ENCODE results near the gene NANOS1.

The NANOS1 gene

DNA sequence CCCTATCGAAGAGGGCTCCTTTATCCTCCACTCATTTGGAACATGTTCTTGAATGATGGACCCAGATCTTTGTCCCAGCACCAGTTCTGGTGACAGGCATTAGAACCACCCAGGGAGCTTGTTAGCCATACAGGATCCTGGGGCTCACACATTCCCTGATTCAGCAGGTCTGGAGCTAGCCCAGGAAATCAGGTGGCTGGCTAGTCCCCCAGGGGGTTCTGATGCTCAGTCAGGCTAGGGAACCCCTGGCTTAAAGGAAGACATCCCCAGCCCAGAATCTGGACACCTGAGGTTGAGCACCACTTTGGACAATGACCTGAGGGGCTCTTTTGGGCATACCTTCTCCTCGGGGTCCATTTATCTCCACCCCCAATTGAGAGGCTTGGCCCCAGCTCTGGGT, 37.0 kb upstream of the NANOS1 start:
- Histone ChIP-seq H3K36me3 (ENCODE audit: control insufficient read depth in 1 of 2, insufficient read depth in 2 of 2, low read length in 2 of 2) (no peaks in the 10 kb centered on the region), H3K27ac (ENCODE audit: low read depth, low read length) (no peak overlapping the region), H3K9ac (ENCODE audit: low read depth in 1 of 2, low read length in 2 of 2) (no peak overlapping the region), H3K9me3 (ENCODE audit: control insufficient read depth in 1 of 2, low read length in 2 of 2) (no peaks in the 10 kb centered on the region), H3K4me1 (ENCODE audit: control insufficient read depth in 1 of 2, insufficient read depth in 2 of 2, low read length in 2 of 2) (no peaks in the 10 kb centered on the region), H3K27me3 (ENCODE audit: control insufficient read depth in 1 of 2, insufficient read depth in 2 of 2, low read length in 2 of 2) (peaks cover 0 to 4% of the 10 kb centered on the region in 2 donors), H3K4me3 (ENCODE audit: low read depth in 1 of 2, low read length in 2 of 2) (no peak overlapping the region)

DNA sequence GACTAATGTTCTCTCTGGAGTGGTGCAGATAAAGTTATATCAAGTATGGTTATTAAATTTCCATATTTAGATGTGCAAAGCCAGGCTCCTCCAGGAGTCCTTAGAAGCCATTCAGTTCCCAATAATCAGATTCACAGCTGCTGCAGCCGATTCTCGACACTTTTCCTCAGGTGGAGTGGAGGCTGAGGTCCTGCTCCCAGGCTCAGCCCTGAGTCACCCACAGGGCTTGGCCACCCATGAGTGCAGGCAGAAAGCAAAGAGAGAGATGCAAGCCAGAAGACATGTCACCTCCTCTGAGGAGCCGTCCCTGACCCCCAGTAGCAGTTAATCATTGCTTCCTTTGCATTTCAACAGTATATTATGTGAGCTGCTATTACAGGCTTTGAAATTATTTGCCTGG, 36.3 kb upstream of the NANOS1 start:
- Histone ChIP-seq H3K9me3 (ENCODE audit: control insufficient read depth in 1 of 2, low read length in 2 of 2) (no peaks in the 10 kb centered on the region), H3K36me3 (ENCODE audit: control insufficient read depth in 1 of 2, insufficient read depth in 2 of 2, low read length in 2 of 2) (no peaks in the 10 kb centered on the region), H3K9ac (ENCODE audit: low read depth in 1 of 2, low read length in 2 of 2) (no peak overlapping the region), H3K4me3 (ENCODE audit: low read depth in 1 of 2, low read length in 2 of 2) (no peak overlapping the region), H3K4me1 (ENCODE audit: control insufficient read depth in 1 of 2, insufficient read depth in 2 of 2, low read length in 2 of 2) (no peaks in the 10 kb centered on the region), H3K27ac (ENCODE audit: low read depth, low read length) (no peak overlapping the region), H3K27me3 (ENCODE audit: control insufficient read depth in 1 of 2, insufficient read depth in 2 of 2, low read length in 2 of 2) (peaks cover 0 to 4% of the 10 kb centered on the region in 2 donors)

DNA sequence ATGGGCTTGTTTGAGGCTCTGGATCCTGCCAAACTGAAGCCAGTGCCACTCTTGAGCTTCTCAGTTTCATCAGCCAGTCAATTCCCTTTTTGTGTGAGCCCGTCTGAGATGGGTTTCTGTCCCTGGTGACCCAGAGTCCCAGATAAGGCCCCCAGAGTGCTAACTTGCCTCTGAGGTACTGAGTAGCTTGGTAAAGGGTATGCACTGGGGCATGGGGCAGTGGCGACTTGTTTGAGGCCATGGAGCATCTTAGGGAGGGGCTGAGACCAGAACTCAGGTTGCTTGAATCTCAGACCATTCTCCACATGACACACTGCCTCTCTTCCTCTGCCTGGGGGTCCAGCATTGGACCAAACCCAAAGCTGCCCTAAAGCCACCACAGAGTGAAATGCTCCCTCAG, 35.2 kb upstream of the NANOS1 start:
- no peaks in the 10 kb centered on the region for H3K9me3 ChIP-seq (ENCODE audit: control insufficient read depth in 1 of 2, low read length in 2 of 2)
- H3K27ac ChIP-seq (ENCODE audit: low read depth, low read length) = no peak overlapping the region
- H3K9ac ChIP-seq (ENCODE audit: low read depth in 1 of 2, low read length in 2 of 2) = no peak overlapping the region
- H3K4me3 ChIP-seq (ENCODE audit: low read depth in 1 of 2, low read length in 2 of 2) = no peak overlapping the region
- H3K27me3 ChIP-seq (ENCODE audit: control insufficient read depth in 1 of 2, insufficient read depth in 2 of 2, low read length in 2 of 2) = peaks cover 0 to 5% of the 10 kb centered on the region in 2 donors
- H3K4me1 ChIP-seq (ENCODE audit: control insufficient read depth in 1 of 2, insufficient read depth in 2 of 2, low read length in 2 of 2) = no peaks in the 10 kb centered on the region
- no peaks in the 10 kb centered on the region for H3K36me3 ChIP-seq (ENCODE audit: control insufficient read depth in 1 of 2, insufficient read depth in 2 of 2, low read length in 2 of 2)

DNA sequence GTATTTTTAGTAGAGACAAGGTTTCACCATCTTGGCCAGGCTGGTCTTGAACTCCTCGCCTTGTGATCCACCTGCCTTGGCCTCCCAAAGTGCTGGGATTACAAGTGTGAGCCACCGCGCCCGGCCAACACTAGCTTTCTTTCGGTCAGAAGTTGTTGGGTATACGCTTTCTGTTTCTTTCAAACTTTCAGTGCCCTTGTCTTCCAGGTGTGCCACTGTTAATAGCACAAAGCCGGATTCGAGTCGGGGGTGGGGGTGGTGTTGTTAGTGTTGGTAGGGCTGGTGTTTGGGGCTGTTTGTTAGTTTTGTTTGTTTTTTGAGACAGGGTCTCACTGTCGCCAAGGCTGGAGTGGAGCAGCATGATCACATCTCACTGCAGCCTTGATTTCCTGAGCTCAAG, 33.8 kb upstream of the NANOS1 start:
- no peak overlapping the region for H3K4me3 ChIP-seq (ENCODE audit: low read depth in 1 of 2, low read length in 2 of 2)
- no peaks in the 10 kb centered on the region for H3K9me3 ChIP-seq (ENCODE audit: control insufficient read depth in 1 of 2, low read length in 2 of 2)
- no peaks in the 10 kb centered on the region for H3K4me1 ChIP-seq (ENCODE audit: control insufficient read depth in 1 of 2, insufficient read depth in 2 of 2, low read length in 2 of 2)
- H3K9ac ChIP-seq (ENCODE audit: low read depth in 1 of 2, low read length in 2 of 2) = no peak overlapping the region
- H3K27me3 ChIP-seq (ENCODE audit: control insufficient read depth in 1 of 2, insufficient read depth in 2 of 2, low read length in 2 of 2) = peaks cover 0 to 9% of the 10 kb centered on the region in 2 donors
- no peak overlapping the region for H3K27ac ChIP-seq (ENCODE audit: low read depth, low read length)
- no peaks in the 10 kb centered on the region for H3K36me3 ChIP-seq (ENCODE audit: control insufficient read depth in 1 of 2, insufficient read depth in 2 of 2, low read length in 2 of 2)

DNA sequence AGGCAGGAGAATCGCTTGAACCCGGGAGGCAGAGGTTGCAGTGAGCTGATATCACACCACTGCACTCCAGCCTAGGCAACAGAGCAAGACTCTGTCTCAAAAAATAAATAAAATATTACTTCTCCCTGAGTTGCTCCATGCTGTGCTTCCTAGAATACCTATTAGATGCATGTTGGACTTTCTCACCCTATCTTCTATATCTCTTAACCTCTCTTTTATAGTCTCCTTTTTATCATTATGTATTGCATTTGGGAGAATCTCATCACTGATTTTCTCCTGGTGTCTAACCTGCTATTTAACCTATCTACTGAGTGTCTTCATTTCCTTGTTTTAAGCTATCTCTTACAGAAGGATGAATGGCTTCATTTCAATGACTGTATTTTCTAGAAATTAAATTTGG, 32.1 kb upstream of the NANOS1 start:
- H3K36me3 ChIP-seq (ENCODE audit: control insufficient read depth in 1 of 2, insufficient read depth in 2 of 2, low read length in 2 of 2) = no peaks in the 10 kb centered on the region

DNA sequence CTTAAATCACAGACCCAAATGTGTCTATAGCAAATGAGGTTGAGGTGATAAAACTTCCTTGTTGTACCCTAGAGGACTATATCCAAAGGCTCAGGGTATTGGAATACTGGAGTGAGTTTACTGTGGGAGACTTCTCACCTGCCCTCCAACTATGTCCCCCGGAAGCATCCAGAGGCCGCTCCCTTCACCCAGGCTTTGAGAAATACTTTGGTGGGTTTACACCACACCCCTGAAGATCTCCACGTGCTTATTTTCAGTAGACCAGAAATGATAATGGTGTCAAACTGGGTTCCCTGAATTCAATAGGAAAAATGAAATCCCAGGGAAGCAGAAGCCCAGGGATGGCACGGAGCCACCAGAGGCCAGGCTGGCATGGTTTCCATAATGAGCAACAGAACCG, 31.3 kb upstream of the NANOS1 start:
- Histone ChIP-seq H3K9ac (ENCODE audit: low read depth in 1 of 2, low read length in 2 of 2) (no peak overlapping the region), H3K9me3 (ENCODE audit: control insufficient read depth in 1 of 2, low read length in 2 of 2) (no peaks in the 10 kb centered on the region), H3K4me1 (ENCODE audit: control insufficient read depth in 1 of 2, insufficient read depth in 2 of 2, low read length in 2 of 2) (no peaks in the 10 kb centered on the region), H3K27ac (ENCODE audit: low read depth, low read length) (no peak overlapping the region), H3K4me3 (ENCODE audit: low read depth in 1 of 2, low read length in 2 of 2) (no peak overlapping the region), H3K27me3 (ENCODE audit: control insufficient read depth in 1 of 2, insufficient read depth in 2 of 2, low read length in 2 of 2) (peaks cover 4 to 6% of the 10 kb centered on the region in 2 donors), H3K36me3 (ENCODE audit: control insufficient read depth in 1 of 2, insufficient read depth in 2 of 2, low read length in 2 of 2) (no peaks in the 10 kb centered on the region)

More for the DNA sequence above, 32.1 kb upstream of the NANOS1 start:
- no peak overlapping the region for H3K27ac ChIP-seq (ENCODE audit: low read depth, low read length)
- no peak overlapping the region for H3K9ac ChIP-seq (ENCODE audit: low read depth in 1 of 2, low read length in 2 of 2)
- peaks cover 4 to 6% of the 10 kb centered on the region in 2 donors for H3K27me3 ChIP-seq (ENCODE audit: control insufficient read depth in 1 of 2, insufficient read depth in 2 of 2, low read length in 2 of 2)
- H3K4me3 ChIP-seq (ENCODE audit: low read depth in 1 of 2, low read length in 2 of 2) = no peak overlapping the region
- no peaks in the 10 kb centered on the region for H3K9me3 ChIP-seq (ENCODE audit: control insufficient read depth in 1 of 2, low read length in 2 of 2)
- H3K4me1 ChIP-seq (ENCODE audit: control insufficient read depth in 1 of 2, insufficient read depth in 2 of 2, low read length in 2 of 2) = no peaks in the 10 kb centered on the region

DNA sequence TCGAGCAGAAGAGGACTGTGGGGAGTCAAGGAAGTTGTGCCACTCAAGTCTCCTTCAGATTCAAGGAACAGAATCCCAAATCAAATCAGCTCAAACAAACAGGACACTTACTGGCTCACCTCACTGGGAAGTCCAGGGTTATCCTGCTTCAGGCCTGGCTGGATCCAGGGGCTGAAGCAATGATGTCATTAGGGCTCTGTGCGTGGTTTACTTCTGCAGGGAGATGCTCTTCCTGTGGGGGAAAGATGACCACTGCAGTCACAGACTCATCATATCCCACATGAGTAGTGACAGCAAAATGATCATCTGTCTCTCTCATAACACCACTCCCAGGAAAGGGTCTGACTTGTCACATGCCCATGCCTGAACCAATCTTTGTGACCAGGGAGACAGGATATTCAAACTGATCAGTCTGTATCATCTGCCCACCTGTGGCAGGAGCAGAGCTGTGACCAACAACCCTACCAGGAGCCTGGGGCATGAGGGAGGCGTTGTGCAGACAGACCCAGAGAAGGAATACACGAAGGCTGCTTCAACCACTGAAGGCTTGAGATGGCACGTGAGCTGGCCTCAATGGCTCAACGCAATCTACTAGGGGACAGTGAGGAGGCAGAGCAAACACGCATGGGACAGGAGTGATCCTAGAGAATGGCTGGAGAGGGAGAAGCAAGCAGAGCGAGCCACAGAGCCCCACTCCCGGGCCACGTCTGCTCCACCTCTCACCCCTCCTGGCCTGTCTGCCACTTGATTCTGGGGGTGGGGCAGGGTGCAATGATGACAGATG, 27.6 kb upstream of the NANOS1 start:
- no peak overlapping the region for H3K27ac ChIP-seq (ENCODE audit: low read depth, low read length)
- H3K9me3 ChIP-seq (ENCODE audit: control insufficient read depth in 1 of 2, low read length in 2 of 2) = no peaks in the 10 kb centered on the region
- H3K27me3 ChIP-seq (ENCODE audit: control insufficient read depth in 1 of 2, insufficient read depth in 2 of 2, low read length in 2 of 2) = peaks cover 4 to 6% of the 10 kb centered on the region in 2 donors
- H3K4me3 ChIP-seq (ENCODE audit: low read depth in 1 of 2, low read length in 2 of 2) = no peak overlapping the region
- no peak overlapping the region for H3K9ac ChIP-seq (ENCODE audit: low read depth in 1 of 2, low read length in 2 of 2)
- no peaks in the 10 kb centered on the region for H3K4me1 ChIP-seq (ENCODE audit: control insufficient read depth in 1 of 2, insufficient read depth in 2 of 2, low read length in 2 of 2)
- no peaks in the 10 kb centered on the region for H3K36me3 ChIP-seq (ENCODE audit: control insufficient read depth in 1 of 2, insufficient read depth in 2 of 2, low read length in 2 of 2)

DNA sequence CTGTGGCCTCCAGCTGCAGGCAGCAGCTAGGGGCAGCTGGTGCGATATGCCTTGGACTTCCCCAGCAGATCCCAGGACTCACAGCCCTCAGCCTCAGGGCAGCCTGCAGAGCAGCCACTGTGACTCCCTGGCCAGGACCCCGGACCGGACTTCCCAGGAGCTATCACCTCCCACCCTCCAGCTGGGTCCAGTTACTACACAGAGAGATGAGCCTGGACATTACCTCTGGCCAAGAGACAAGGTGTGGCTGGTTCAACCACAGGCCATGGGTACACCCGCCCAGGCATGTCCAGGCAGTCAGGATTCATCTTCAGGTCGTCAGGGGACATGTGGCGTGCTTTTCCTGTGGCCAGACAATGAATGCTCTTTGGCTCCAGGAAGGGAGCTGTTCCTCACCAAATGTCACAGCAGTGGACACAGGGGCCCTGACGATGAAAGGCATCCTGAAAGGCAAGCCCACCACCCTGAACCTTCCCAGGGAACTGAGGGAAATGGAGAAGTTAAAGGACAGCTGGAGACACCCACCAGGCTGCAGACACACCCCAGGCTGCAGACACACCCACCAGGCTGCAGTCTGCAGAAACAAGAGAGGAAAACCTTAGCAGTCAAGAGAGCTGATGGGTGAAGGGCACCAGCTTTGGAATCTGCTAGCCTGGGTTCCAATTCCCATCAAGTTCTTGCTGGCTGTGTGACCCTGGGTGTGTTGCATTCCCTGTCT, 25.8 kb upstream of the NANOS1 start:
- no peaks in the 10 kb centered on the region for H3K9me3 ChIP-seq (ENCODE audit: control insufficient read depth in 1 of 2, low read length in 2 of 2)
- no peak overlapping the region for H3K9ac ChIP-seq (ENCODE audit: low read depth in 1 of 2, low read length in 2 of 2)
- no peak overlapping the region for H3K4me3 ChIP-seq (ENCODE audit: low read depth in 1 of 2, low read length in 2 of 2)
- no peaks in the 10 kb centered on the region for H3K4me1 ChIP-seq (ENCODE audit: control insufficient read depth in 1 of 2, insufficient read depth in 2 of 2, low read length in 2 of 2)
- no peak overlapping the region for H3K27ac ChIP-seq (ENCODE audit: low read depth, low read length)
- no peaks in the 10 kb centered on the region for H3K36me3 ChIP-seq (ENCODE audit: control insufficient read depth in 1 of 2, insufficient read depth in 2 of 2, low read length in 2 of 2)
- H3K27me3 ChIP-seq (ENCODE audit: control insufficient read depth in 1 of 2, insufficient read depth in 2 of 2, low read length in 2 of 2) = peaks cover 4 to 6% of the 10 kb centered on the region in 2 donors

DNA sequence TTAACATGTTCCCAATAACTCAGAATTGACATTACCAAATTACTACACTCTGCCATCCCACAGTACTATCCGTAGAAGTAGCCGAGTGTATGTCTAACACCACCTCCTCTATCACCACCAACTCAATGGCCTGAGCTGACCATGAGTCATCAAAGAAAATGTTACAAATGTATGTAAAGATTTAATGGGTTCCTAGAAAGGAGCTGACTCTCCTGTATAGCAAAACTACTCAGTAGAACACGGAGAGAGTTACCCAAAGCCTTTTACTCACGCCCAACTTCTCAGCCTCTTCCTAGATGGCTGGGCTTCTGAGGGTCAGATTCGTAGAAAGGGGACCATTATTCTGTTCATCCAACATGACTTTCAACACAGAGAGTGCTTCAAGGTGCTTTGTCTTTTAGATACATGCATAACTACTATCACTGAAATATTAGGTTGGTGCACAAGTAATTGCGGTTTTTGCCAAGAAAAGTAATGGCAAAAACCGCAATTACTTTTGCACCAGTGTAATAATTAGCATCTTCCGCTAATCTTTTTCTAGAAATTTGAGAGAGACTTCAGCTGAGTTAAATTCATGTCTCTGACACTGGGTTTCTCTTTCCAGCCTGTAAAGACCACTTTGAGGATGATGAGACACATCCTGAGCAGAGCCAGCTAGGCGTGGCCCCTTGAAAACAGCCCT, 24.0 kb upstream of the NANOS1 start:
- H3K36me3 ChIP-seq (ENCODE audit: control insufficient read depth in 1 of 2, insufficient read depth in 2 of 2, low read length in 2 of 2) = no peaks in the 10 kb centered on the region
- H3K27ac ChIP-seq (ENCODE audit: low read depth, low read length) = no peak overlapping the region
- H3K27me3 ChIP-seq (ENCODE audit: control insufficient read depth in 1 of 2, insufficient read depth in 2 of 2, low read length in 2 of 2) = peaks cover 0 to 4% of the 10 kb centered on the region in 2 donors
- no peaks in the 10 kb centered on the region for H3K4me1 ChIP-seq (ENCODE audit: control insufficient read depth in 1 of 2, insufficient read depth in 2 of 2, low read length in 2 of 2)
- no peak overlapping the region for H3K9ac ChIP-seq (ENCODE audit: low read depth in 1 of 2, low read length in 2 of 2)
- H3K4me3 ChIP-seq (ENCODE audit: low read depth in 1 of 2, low read length in 2 of 2) = no peak overlapping the region
- H3K9me3 ChIP-seq (ENCODE audit: control insufficient read depth in 1 of 2, low read length in 2 of 2) = no peaks in the 10 kb centered on the region
